Activated CD4-positive, CD25-positive, alpha-beta regulatory T cell treated with anti-CD3 and anti-CD28 coated beads, Interleukin-2, amount 50 U/mL, for 16 hours (primary cell): ENCODE data around the gene RFX5.
"Not testable (repeated sequence)": the region's sequence is repeated elsewhere in the genome, so short reads cannot be mapped to it uniquely, and the experiment has no call there.

Experiments used
- DNase-seq: peaks from one replicate; pipeline ENCODE4 v3.0.0-alpha.2; 2020; ENCODE audit warnings: low read depth, low spot score

The RFX5 gene

DNA sequence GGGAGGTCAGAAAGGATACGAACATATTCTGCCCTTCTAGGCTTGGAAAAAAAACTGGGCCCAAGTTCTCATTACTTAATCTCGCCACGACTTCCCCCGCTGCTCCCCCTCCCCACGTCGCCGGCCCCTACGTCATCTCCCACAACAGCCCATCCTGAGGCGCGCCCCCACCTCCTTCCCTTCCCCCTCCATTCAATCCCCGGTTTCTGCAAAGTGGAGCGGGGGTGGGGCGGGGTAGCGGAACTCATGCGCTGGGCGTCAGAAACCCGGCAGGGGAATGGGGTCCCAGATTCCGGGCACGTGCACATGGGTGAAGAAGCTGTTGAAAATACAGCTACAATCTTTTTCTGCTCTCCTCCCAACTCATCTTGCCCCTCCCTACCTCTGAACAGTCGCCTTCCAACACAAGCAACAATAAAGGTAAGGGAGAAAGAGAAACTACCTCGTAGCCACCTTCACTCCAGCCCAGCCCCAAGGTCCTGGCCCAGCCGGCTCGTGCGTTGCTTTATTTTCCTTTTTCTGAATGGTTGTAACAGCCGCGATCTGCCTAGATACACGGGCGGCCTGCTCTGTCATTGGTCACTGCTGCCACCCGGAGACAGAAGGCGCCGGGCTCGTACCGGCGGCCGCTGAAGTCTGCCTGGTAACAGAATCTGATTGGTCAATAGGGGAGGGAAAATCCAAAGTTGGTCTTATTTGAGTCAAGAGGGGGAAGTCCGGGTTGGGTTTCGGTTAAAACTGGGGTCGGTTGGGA lies at the start of gene RFX5:
Gene RFX5 (minus strand): TSS at position 484 of the 754 bp plus-strand sequence. CDS start 932 bp downstream, outside the sequence.
- DNase-seq, result peak; percentile 90

DNA sequence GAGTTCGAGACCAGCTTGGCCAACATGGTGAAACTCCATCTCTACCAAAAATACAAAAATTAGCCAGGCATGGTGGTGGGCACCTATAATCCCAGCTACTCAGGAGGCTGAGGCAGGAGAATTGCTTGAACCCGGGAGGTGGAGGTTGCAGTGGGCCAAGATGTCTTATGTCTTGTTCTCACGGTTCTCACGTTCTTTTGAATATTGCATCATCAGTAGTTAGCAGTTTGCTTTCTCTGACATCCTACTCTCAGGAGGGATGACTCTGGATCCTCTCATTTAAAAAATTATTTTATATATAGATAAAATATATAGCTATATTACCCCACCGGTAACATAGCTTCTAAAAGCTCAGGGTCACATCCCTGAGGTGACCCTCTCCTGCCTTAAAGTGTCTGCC lies 49.2 kb upstream of the RFX5 start:
- DNase-seq, result not testable (repeated sequence)

- DNase-seq, result no peak
Observed at GRCh38 chr1:151393583-151393982, 46.5 kb upstream of the RFX5 start.

- DNase-seq, result no peak
Observed at GRCh38 chr1:151391079-151391563, 44.1 kb upstream of the RFX5 start.

DNA sequence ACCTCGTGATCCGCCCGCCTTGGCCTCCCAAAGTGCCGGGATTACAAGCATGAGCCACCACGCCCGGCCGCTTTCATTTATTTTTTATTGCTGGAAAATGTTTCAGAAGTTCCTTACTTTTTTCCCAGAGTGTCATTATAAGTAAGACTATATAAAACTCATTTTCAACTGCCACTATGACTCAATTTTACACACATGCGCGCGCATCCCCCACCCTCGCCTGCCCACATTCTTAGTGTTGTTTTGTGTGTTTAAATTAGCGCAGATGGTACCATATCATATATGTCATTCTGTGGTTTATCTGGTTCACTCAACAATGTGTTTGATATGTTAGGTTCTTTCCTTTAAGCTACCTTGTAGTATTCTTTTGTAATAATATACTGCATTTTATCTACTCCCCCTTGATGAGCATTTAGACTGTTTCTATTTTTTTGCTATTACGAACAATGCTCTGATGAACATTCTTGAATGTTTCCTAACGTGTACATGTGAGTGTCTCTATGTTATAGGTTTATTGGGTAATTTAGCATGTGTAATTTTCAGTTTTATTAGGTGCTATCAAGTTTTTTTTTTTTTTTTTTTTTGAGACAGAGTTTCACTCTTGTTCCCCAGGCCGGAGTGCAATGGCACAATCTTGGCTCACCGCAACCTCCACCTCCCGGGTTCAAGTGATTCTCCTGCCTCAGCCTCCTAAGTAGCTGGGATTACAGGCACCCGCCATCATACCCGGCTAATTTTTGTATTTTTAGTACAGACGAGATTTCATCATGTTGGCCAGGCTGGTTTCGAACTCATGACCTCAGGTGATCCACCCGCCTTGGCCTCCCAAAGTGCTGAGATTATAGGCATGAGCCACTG lies 43.4 kb upstream of the RFX5 start:
- not testable (repeated sequence) for DNase-seq

- DNase-seq, result no peak
Observed at GRCh38 chr1:151386002-151386401, 39.0 kb upstream of the RFX5 start.

DNA sequence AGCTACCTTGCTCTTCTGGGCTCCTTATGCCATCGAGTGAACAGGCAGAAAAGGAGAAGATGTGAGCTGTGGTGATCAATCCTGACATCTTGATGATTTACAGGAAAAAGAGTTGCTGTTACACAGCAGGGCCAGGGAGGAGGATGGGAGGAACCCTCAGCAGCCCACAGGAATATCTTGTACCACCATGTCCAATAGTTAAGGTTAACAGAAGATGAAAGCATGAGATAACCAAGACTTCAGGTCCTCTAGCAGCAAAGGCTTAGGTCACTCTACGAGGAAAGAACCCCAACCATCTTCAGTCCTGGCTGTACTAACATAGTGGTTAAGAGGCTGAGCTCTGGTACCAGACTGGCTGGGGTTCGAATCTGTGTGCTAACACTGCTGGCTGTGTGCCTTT lies 37.5 kb upstream of the RFX5 start:
- DNase-seq, result no peak

- DNase-seq, result no peak
Observed at GRCh38 chr1:151377150-151377884, 30.3 kb upstream of the RFX5 start.

GRCh38 chr1:151373196-151373595 lies 26.1 kb upstream of the RFX5 start:
- no peak for DNase-seq

DNA sequence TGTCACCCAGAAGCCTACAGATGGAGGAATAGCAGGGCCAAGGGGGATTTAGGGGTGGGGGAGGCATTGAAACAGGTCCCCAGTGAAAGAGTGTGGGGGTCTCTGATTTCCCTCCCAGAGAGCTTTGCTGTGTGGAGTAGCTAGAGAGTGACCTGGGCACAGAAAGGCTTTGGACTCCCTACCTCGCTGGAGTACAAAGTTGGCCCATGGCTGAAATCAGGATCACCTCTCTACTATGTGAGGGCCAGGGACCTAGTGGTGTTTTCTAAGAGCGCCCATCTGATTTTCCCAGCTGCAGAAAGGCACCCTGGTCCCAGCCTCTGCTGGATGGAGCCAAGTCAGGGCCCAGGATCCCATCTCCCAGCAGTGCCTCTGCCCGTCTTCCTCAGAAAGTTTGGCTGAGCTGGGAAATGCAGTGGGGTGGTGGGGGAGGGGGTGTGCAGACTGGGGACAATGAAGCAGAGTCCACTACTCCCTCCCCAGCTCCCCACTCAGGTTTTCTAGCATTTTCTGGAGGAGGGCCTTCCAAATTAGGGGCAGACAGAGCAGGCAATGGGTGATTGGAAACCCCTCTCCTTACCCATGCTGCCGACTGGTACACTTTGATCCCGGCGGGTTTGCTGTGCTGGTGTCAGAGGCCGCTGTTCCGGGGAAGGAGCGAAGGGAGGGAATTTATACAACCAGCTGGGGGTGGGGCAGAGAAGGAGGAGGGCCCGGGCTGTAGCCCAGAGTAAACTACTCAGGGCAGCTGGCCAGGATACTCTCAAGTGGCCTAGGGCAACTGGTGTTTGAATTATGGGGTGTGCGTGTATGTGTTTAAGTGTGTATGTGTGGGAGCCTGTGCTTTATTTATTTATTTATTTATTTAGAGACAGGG lies 25.2 kb upstream of the RFX5 start, which contains the start of gene SELENBP1:
Gene SELENBP1 (minus strand): TSS at position 648 of the 877 bp plus-strand sequence. CDS start 64 bp downstream, at position 584.
- no peak for DNase-seq

- no peak for DNase-seq
Observed at GRCh38 chr1:151371370-151372057, 24.5 kb upstream of the RFX5 start.

- no peak for DNase-seq
Observed at GRCh38 chr1:151370211-151370911, 23.3 kb upstream of the RFX5 start.

GRCh38 chr1:151369621-151370048 lies 22.6 kb upstream of the RFX5 start:
- no peak for DNase-seq

DNA sequence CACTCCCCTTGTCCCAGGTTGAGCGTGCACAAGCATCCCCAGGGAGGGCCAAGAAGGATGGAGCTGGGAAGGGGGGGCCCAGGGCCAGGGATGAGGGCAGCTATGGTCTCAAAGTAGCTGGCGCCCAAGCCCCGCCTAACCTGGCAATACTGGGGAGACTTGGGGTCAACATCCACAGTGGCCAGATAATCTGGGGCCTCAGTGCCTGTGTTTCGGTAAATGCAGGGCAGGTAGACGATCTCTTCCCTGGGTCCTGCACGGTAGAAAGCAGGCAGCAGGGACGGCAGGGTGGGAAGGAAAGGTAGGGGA lies 22.2 kb upstream of the RFX5 start:
- DNase-seq, result no peak

GRCh38 chr1:151368393-151369301 lies 21.6 kb upstream of the RFX5 start:
- no peak for DNase-seq

- no peak for DNase-seq
Observed at GRCh38 chr1:151367658-151368392, 20.8 kb upstream of the RFX5 start.

DNA sequence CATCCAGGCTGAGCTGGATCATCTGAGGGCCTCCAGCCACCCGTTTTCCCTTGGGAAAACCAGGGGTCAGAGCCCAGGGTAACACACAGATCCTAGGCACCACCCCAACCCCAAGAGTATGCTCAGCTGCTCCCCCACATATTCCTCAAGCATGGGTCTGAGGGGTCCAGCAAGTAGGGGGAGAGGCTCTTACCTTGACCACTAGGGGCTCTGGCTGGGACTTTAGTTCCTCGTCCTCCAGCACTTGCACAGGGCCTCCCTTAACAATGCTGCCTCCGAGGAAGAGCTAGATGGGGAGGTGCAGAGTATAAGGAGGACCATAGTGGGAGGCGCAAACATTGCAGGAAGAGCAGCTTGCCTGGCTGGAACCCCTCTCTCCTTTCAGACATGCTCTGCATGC lies 17.9 kb upstream of the RFX5 start:
- no peak for DNase-seq
